Activated CD4-positive, alpha-beta memory T cell treated with anti-CD3 and anti-CD28 coated beads for 36 hours (primary cell): ENCODE measurements around the gene MKNK1. TPM values are rescaled to one million over a fixed set of nuclear protein-coding genes. Genes with fewer than 3 reads are reported as not detected.

Experiments used
- CTCF ChIA-PET: fragments of 350-600 bp; sonication (Branson Sonifier 250); formaldehyde crosslinking; loops from one replicate; lab custom pipeline; 2021; ENCODE audit warnings: antibody characterized with exemption, inconsistent platforms; lab: Charles Lee
- POLR2A ChIA-PET: fragments of 350-600 bp; sonication (Branson Sonifier 250); formaldehyde crosslinking; loops from one replicate; lab custom pipeline; 2021; ENCODE audit warnings: antibody characterized with exemption; lab: Charles Lee
- DNase-seq: peaks from one replicate; pipeline ENCODE4 v3.0.0-alpha.2; 2020
- H3K27ac Mint-ChIP-seq: one replicate; pipeline ENCODE4 v1.8.0; 2021; ENCODE audit warnings: mixed read lengths
- H3K27me3 Mint-ChIP-seq: one replicate; pipeline ENCODE4 v1.8.0; 2021; ENCODE audit warnings: mixed read lengths
- H3K36me3 Mint-ChIP-seq: one replicate; pipeline ENCODE4 v1.8.0; 2021; ENCODE audit warnings: mixed read lengths
- H3K4me1 Mint-ChIP-seq: one replicate; pipeline ENCODE4 v1.8.0; 2021; ENCODE audit warnings: low read depth, mixed read lengths
- H3K4me3 Mint-ChIP-seq: one replicate; pipeline ENCODE4 v1.8.0; 2021; ENCODE audit warnings: mild to moderate bottlenecking, mixed read lengths
- H3K9me3 Mint-ChIP-seq: one replicate; pipeline ENCODE4 v1.8.0; 2021; ENCODE audit warnings: mixed read lengths
- intact Hi-C: fragments of 100-400 bp; cut with micrococcal nuclease; formaldehyde crosslinking; loops from one replicate; pipeline ENCODE4 v1.15.1; 2023
- total RNA-seq, 2 experiments: library from RNA; stranded (reverse); gene quantifications; one replicate each; pipeline ENCODE4 v1.2.3, GENCODE V29; 2021

The MKNK1 gene
- total RNA-seq, 2 experiments from 2014 or later = 28.2 to 28.5 TPM

GRCh38 chr1:46607345-46608130 is 3.5 kb upstream of the MKNK1 start:
- ChIA-PET CTCF (no interaction called here), POLR2A (interaction anchor here (5.5 kb wide), 1 partner anchor 8 kb away, joined by 47 read pairs; the partner anchor contains the start of gene MOB3C)
- no peaks in the 10 kb centered on the region for H3K9me3 Mint-ChIP-seq
- intact Hi-C loops = loop anchor here (10.0 kb wide), 1 partner anchor 263 kb away; the partner anchor contains the start of gene NSUN4
- H3K27me3 Mint-ChIP-seq = no peaks in the 10 kb centered on the region
- H3K27ac Mint-ChIP-seq = no peak overlapping the region
- H3K4me3 Mint-ChIP-seq = no peak overlapping the region
- peaks cover 34% of the 10 kb centered on the region for H3K4me1 Mint-ChIP-seq
- DNase-seq = no peak
- peaks cover 18% of the 10 kb centered on the region for H3K36me3 Mint-ChIP-seq

- ChIA-PET POLR2A (interaction anchor here (5.5 kb wide), 1 partner anchor 9 kb away, joined by 47 read pairs; the partner anchor contains the start of gene MOB3C), CTCF (interaction anchor here (1.7 kb wide), 1 partner anchor 118 kb away, joined by 5 read pairs; no protein-coding TSS in a partner anchor)
- H3K27me3 Mint-ChIP-seq = no peaks in the 10 kb centered on the region
- intact Hi-C loops = loop anchor here (10.0 kb wide), 1 partner anchor 262 kb away; the partner anchor contains the start of gene NSUN4
- H3K4me3 Mint-ChIP-seq = no peak overlapping the region
- H3K27ac Mint-ChIP-seq = no peak overlapping the region
- peaks cover 18% of the 10 kb centered on the region for H3K36me3 Mint-ChIP-seq
- peaks cover 39% of the 10 kb centered on the region for H3K4me1 Mint-ChIP-seq
- no peaks in the 10 kb centered on the region for H3K9me3 Mint-ChIP-seq
- no peak for DNase-seq
Measured at GRCh38 chr1:46606255-46606965, 2.3 kb upstream of the MKNK1 start.

GRCh38 chr1:46605232-46605631 is 1.2 kb upstream of the MKNK1 start:
- Mint-ChIP-seq H3K9me3 (no peaks in the 10 kb centered on the region), H3K27me3 (no peaks in the 10 kb centered on the region), H3K4me1 (peaks cover 42% of the 10 kb centered on the region), H3K4me3 (peak overlapping the region; percentile 85), H3K27ac (peak overlapping the region; percentile 39), H3K36me3 (peaks cover 18% of the 10 kb centered on the region)
- intact Hi-C loops = loop anchor here (2.0 to 10.0 kb wide), 2 partner anchors 114 to 260 kb away; partner anchors contain the start of genes EFCAB14 and NSUN4
- ChIA-PET POLR2A (interaction anchor here (1.1 to 5.5 kb wide), 3 partner anchors 11 to 63 kb away, joined by 3 to 47 read pairs (median 9); partner anchors contain the start of genes ATPAF1 and MOB3C), CTCF (interaction anchor here (1.0 to 2.8 kb wide), 5 partner anchors 11 to 158 kb away, joined by 3 to 16 read pairs (median 5); partner anchors contain the start of genes ATPAF1 and MOB3C)
- DNase-seq = peak; percentile 28

DNA sequence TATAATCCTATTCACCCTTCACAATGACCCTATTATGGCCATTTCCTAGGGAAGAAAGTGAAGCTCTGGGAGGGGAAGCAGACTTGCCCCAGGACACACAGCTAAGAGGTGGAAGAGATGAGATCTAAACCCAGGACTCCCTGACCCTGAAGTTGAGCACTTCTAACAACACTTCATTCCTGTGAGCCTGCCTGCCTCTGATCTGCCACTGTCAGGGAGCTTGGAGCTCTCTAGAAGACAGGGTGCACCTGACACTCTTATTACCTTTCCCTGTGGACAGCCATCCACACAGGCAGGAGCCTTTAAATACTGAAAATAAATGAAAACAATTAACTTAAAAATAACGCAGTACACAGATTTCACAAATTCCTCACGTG is 599 bp downstream of the MKNK1 start:
- intact Hi-C loops = loop anchor here (5.0 to 10.0 kb wide), 2 partner anchors 64 to 259 kb away; partner anchors contain the start of genes ATPAF1 and NSUN4
- no peaks in the 10 kb centered on the region for H3K27me3 Mint-ChIP-seq
- no peaks in the 10 kb centered on the region for H3K9me3 Mint-ChIP-seq
- POLR2A ChIA-PET = interaction anchor here (0.9 to 5.5 kb wide), 4 partner anchors 12 to 64 kb away, joined by 3 to 47 read pairs (median 6); partner anchors contain the start of genes ATPAF1 and MOB3C
- peaks cover 55% of the 10 kb centered on the region for H3K4me1 Mint-ChIP-seq
- H3K4me3 Mint-ChIP-seq = peak overlapping the region; percentile 85
- peaks cover 6% of the 10 kb centered on the region for H3K36me3 Mint-ChIP-seq
- H3K27ac Mint-ChIP-seq = peak overlapping the region; percentile 77
- DNase-seq = no peak
- CTCF ChIA-PET = interaction anchor here (1.0 to 2.8 kb wide), 9 partner anchors 10 to 161 kb away, joined by 4 to 16 read pairs (median 8); partner anchors contain the start of gene MOB3C

GRCh38 chr1:46601257-46602007 is 2.6 kb downstream of the MKNK1 start:
- H3K9me3 Mint-ChIP-seq = no peaks in the 10 kb centered on the region
- no peak overlapping the region for H3K27ac Mint-ChIP-seq
- no peak for DNase-seq
- CTCF ChIA-PET = interaction anchor here (1.4 kb wide), 1 partner anchor 124 kb away, joined by 3 read pairs; no protein-coding TSS in a partner anchor
- POLR2A ChIA-PET = no interaction called here
- intact Hi-C loops = loop anchor here (5.0 to 10.0 kb wide), 2 partner anchors 66 to 257 kb away; partner anchors contain the start of genes ATPAF1 and NSUN4
- no peaks in the 10 kb centered on the region for H3K27me3 Mint-ChIP-seq
- H3K4me3 Mint-ChIP-seq = no peak overlapping the region
- H3K36me3 Mint-ChIP-seq = peaks cover 2% of the 10 kb centered on the region
- peaks cover 58% of the 10 kb centered on the region for H3K4me1 Mint-ChIP-seq

DNA sequence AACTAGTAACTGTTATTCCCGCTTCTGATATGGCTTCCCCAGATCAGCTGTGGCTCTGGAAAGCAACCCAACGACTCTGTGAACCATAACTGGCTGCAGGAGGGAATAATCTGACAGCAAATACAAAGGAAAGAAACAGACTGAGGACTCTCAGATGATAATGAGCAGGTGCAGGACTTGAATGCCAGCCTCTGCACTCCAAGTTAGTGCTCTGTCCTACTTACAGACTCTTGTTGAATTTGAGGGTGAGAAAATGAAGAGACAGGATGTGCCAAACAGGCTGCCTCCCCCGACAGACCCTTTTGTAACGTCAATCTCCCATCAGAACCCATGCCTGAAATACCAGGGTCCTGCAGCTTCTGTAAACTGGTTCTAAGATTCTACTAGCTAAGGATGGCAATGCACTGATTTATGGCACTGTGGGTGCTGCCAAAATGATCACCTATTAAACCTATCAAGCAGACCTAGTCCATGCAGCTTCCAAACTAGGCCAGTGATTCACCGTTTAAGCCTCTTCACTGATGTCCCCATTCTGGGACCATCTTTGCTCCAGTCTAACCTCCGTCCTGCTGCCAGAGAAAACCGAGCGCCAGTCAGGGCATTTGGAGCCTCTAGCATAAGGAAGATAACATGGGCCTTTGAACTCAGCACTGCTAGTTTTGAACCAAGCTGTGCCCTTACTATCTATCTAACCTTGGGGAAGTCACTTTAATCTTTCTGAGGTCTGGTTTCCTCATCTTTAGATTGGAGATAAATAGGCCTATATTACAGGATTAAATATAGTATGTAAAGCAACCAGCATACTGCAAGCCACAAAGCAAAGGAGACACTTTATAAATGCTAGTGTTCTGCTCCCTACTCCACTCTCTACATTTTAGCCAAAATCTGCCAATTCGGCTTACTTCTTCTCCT is 4.8 kb downstream of the MKNK1 start:
- intact Hi-C loops = no loop called here
- Mint-ChIP-seq H3K4me3 (no peak overlapping the region), H3K9me3 (no peaks in the 10 kb centered on the region), H3K36me3 (peaks cover 3% of the 10 kb centered on the region), H3K4me1 (peaks cover 59% of the 10 kb centered on the region), H3K27ac (no peak overlapping the region), H3K27me3 (no peaks in the 10 kb centered on the region)
- POLR2A ChIA-PET = no interaction called here
- no peak for DNase-seq
- CTCF ChIA-PET = interaction anchor here (0.8 to 1.1 kb wide), 2 partner anchors 18 to 126 kb away, joined by 3 read pairs; no protein-coding TSS in a partner anchor

DNA sequence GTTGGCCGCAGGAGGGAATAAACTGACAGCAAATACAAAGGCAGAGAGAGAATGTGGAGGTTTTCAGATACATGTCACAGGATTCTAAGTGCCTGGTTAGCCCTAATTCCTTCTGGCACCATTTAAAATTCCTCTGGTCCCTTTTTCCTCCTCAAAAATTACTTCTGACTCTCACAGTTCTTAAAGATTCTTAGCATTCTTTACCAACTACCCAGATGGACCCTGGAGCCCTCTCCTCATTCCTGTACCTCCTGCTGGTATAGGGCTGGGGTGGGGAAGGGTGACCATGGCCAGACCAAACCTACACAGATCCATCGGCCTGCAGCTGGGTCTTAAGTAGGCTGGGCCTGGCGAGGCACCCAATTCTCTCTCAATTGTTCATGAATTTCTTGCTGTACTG is 7.2 kb downstream of the MKNK1 start:
- H3K9me3 Mint-ChIP-seq = no peaks in the 10 kb centered on the region
- DNase-seq = no peak
- CTCF ChIA-PET = no interaction called here
- no peak overlapping the region for H3K27ac Mint-ChIP-seq
- H3K27me3 Mint-ChIP-seq = no peaks in the 10 kb centered on the region
- POLR2A ChIA-PET = no interaction called here
- peaks cover 49% of the 10 kb centered on the region for H3K4me1 Mint-ChIP-seq
- H3K4me3 Mint-ChIP-seq = no peak overlapping the region
- peaks cover 19% of the 10 kb centered on the region for H3K36me3 Mint-ChIP-seq
- intact Hi-C loops = no loop called here

- ChIA-PET CTCF (no interaction called here), POLR2A (no interaction called here)
- intact Hi-C loops = no loop called here
- Mint-ChIP-seq H3K4me1 (peaks cover 42% of the 10 kb centered on the region), H3K4me3 (no peak overlapping the region), H3K9me3 (no peaks in the 10 kb centered on the region), H3K27me3 (no peaks in the 10 kb centered on the region), H3K27ac (no peak overlapping the region), H3K36me3 (peaks cover 25% of the 10 kb centered on the region)
- no peak for DNase-seq
Measured at GRCh38 chr1:46596036-46596435, 8.0 kb downstream of the MKNK1 start.

DNA sequence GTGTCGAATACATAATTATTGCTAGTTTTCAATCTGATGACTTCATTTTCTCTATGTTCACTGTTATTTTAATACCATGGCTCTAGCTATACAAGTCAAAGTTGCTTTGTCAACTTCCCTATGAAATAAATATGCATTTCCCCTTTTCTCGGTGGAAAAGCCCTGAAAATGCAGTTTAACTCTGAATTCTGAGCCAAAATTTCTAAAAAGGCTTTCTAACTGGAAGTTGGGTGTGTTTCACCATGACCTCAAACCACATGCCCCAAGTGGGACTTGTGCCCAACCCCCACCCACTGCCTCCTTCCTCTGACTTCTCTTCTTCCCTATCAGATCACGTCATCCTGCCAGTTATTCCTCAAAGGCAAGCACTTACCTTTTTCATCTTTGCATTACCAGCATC is 8.9 kb downstream of the MKNK1 start:
- POLR2A ChIA-PET = no interaction called here
- Mint-ChIP-seq H3K36me3 (peaks cover 33% of the 10 kb centered on the region), H3K4me1 (peaks cover 39% of the 10 kb centered on the region), H3K27ac (no peak overlapping the region), H3K9me3 (no peaks in the 10 kb centered on the region), H3K4me3 (no peak overlapping the region), H3K27me3 (no peaks in the 10 kb centered on the region)
- DNase-seq = no peak
- intact Hi-C loops = no loop called here
- CTCF ChIA-PET = no interaction called here

DNA sequence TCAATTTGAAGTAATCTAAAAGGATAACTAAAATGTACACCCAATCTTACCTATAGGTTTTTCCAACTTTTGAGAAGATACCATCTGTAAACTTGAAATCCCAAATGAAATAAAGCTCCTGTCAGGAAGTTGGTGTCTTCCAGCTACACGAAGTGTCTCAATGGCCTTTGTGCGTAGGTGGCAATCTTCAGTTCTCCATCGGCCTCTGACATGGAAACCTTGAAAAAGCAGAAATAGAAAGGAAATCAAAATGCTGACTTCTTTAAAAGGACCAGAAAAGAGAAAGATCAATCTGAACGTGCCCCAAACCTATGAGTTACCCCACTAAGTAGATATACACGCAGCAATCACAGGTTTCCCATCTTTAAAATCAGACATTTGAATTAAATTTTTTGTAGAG is 10.0 kb downstream of the MKNK1 start:
- no peaks in the 10 kb centered on the region for H3K27me3 Mint-ChIP-seq
- no peak overlapping the region for H3K27ac Mint-ChIP-seq
- ChIA-PET POLR2A (no interaction called here), CTCF (no interaction called here)
- intact Hi-C loops = no loop called here
- H3K36me3 Mint-ChIP-seq = peaks cover 44% of the 10 kb centered on the region
- H3K4me3 Mint-ChIP-seq = no peak overlapping the region
- no peaks in the 10 kb centered on the region for H3K9me3 Mint-ChIP-seq
- peaks cover 29% of the 10 kb centered on the region for H3K4me1 Mint-ChIP-seq
- DNase-seq = no peak
